Stimulated activated CD4-positive, alpha-beta T cell treated with anti-CD3 and anti-CD28 coated beads, Interleukin-1b, Interleukin-23, amount 100 ng/mL, for 4 hours (primary cell): Measurements from ENCODE around the gene ROR1.
"Not testable (repeated sequence)": the region's sequence is repeated elsewhere in the genome, so short reads cannot be mapped to it uniquely, and the experiment has no call there.

Experiments used
- DNase-seq, 2 donors: peaks; one replicate each; pipeline ENCODE4 v3.0.0-alpha.2; 2020; ENCODE audit warnings: low read depth in 2 of 2

Gene ROR1

DNA sequence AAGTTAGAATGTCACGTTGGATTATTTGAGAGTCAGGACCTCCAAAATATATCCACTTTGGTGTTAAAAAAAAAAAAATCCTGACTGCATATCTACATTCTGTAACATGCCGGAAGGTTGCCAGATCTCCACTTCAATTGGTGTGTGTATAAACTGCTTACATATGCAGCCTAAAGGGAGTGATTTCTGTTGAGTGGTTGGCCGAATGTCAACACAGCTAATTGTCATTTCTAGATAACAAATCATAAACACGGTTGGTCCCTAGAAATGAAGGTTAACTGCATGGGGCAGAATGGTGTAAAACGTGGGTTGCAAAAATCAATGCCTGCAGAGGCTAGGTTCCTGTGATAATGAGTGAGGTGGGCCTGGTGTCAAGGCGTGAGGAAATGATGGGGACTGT is 15.0 kb upstream of the ROR1 start:
- DNase-seq, result no peak

GRCh38 chr1:63759778-63760177 is 14.0 kb upstream of the ROR1 start:
- no peak for DNase-seq

- DNase-seq, result no peak
Measured at GRCh38 chr1:63770381-63770780, 3.4 kb upstream of the ROR1 start.

DNA sequence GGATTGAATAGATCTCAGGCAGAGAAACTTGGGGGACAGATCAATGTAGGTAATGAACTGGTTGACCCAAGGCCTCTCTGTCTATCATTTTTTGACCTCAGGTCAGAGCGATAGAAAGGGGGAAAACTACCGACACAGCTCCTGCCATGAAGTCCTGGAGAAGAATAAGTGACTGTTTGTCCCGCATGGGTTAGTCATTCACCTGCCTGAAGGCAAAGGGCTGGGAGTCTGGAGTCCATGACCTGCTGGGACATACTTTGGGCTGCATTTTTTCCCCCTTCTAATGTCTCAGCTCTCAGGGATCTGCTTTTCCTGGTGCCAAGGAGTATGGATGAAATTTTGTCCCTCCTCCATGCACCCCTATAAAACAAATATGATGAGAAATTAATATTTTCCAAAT is 1.6 kb upstream of the ROR1 start:
- DNase-seq, result no peak

DNA sequence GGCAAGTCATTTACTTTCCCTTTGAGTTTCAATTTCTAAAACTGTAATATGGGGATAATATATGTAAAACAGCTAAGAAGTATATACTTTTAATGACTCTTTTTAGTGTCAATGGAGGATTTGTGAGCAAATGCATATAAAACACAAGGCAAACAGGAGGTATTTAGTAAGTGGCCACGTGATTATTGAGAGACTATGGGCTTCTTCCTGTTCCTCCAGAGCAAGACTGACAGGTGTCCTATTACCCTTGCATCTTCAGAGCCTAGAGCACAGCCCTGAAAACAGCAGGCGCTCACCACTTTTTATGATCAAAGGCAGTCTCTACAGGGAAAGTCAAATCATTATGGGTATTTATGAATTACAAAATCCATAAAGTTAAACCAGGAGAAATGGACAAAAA is 941 bp upstream of the ROR1 start:
- DNase-seq, result no peak

- no peak for DNase-seq
Measured at GRCh38 chr1:63773496-63773814, 362 bp upstream of the ROR1 start.

- DNase-seq, result peak in 1 of 2 donors; percentile 2
Measured at GRCh38 chr1:63774617-63775417, 1.0 kb downstream of the ROR1 start.

- no peak for DNase-seq
Measured at GRCh38 chr1:63775418-63776127, 1.8 kb downstream of the ROR1 start.

DNA sequence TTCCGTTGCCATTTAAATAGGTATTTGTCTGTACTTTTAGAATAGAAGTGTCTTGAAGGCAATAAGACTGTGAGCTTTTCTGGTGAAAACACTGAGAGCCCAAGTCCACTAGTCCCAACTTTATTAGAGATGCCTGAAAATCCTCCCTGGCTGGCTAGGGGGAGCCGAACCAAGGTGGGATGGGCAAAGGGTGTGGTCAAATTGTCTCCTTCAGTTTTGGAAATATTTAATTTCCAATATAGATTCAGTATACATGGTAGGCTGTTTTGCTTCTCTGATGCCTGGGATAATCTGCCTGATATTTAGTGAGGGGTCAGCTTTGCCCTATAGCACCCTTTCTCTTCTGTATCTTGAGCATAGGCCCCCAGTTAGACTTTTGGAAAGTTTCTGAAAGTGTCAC is 3.5 kb downstream of the ROR1 start:
- DNase-seq, result no peak

GRCh38 chr1:63777965-63778880 is 4.4 kb downstream of the ROR1 start:
- no peak for DNase-seq

GRCh38 chr1:63779338-63780211 is 5.8 kb downstream of the ROR1 start:
- no peak for DNase-seq

DNA sequence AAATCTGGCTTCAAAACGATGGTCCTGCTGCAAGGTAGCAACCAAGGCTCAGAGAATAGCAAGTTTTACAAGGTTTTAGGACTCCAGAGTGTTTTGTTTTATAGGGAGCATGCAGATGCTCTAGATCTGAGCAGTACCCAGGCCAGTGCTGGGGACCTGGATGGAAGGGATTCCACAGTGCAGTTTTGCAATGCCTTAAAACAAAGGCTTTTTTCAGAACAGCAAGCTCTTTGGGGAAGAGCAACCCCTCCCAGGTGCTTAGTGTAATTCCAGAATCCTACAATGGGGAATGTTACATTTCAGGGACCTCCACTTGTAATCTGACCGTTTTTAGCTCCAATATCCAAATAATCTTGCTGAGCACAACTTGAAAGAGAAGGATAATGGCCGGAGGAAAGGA is 6.7 kb downstream of the ROR1 start:
- no peak for DNase-seq

- DNase-seq, result no peak
Measured at GRCh38 chr1:63782982-63783381, 9.2 kb downstream of the ROR1 start.

DNA sequence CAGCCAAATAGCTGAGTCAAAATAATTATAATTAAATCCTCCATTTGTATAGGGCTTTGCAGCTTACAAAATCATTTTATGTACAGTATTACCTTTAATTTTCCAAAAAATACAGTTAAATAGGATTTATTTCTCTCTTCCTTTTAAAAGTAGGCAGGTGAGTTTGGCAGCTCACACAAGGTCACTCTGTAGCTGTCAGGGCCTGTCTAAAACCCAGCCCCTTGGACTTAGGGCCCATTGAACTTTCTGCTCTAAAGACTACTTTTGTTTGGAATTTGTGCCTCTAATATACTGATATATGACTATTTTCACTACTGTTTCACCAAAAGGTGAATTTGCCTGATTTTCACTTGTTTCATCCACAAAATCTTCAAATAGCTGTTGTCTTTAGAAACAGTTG is 10.3 kb downstream of the ROR1 start:
- DNase-seq, result no peak

DNA sequence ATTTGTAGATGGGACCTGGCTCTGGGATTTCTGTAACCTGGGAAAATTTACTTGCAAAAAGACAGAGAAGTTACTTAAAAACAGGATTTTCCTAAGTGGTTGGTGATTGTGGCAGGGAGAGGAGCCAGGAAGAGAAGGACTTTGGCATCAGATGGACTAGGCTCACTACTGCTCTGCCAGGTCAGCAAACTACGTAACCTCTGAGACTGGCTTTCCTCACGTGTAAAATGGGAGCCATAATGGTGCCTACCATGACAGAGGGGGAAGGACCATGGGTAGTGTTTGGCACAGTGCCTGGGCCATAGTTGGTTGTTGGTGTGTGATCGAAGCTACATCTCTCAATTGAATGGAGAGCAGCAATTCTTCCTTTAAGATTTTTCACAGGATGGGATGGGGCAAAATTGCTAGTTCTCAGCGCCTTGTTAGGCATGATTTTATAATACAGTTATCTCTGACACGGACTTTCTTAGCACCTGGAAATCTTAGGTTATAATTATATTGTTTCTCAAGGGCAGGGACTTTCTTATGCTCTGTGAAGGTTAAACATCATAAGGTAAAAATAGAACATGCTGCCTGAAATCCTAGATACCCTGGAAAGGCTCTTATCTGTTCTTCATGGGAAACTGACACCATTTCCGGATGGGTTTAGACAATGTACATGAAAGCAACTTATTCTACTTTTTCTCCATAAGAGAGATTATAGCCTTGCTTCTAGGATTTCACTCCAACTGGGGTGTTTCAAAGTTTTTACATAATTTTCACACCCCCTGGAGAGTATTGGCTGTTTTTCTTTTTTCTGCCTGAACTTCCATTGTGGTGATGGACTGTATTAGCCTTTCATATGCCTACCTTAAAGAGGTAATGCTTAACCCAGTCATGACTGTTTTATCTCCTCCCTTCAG is 10.9 kb downstream of the ROR1 start:
- no peak for DNase-seq

DNA sequence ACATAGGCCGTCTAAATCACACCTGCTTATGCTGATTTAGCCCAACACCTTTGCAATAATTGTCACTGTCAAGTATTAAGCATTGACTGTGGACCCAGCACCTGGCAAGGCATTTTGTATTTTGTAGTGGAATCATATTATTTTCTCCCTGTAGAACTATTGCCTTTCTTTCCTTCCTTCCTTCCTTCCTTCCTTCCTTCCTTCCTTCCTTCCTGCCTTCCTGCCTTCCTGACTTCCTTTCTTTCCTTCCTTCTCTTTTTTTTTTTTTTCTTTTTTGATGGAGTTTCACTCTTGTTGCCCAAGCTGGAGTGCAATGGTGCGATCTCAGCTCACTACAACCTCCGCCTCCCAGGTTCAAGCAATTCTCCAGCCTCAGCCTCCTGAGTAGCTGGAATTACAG is 13.5 kb downstream of the ROR1 start:
- DNase-seq, result not testable (repeated sequence)

DNA sequence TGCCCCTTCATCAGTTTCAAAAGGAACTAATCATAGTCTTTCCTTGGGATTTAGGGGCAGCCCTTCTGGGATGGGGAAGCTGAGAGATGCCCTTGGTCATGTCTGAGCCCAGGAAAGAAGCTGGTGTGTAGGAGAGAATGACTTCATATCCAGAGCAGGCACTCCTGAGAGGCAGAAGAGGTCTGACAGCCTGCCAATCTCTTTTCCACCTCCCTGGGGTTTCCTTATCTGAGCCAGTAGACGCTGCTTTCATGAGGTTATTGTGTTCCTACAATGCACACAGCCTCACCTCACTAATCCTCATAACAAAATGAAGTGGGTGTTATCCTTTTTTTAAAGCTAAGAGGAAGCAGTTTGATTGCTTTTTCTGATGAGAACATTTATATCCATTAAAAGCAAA is 14.1 kb downstream of the ROR1 start:
- DNase-seq, result no peak

GRCh38 chr1:63789856-63790605 is 16.2 kb downstream of the ROR1 start:
- DNase-seq, result no peak

- DNase-seq, result no peak
Measured at GRCh38 chr1:63790989-63791388, 17.2 kb downstream of the ROR1 start.

GRCh38 chr1:63792152-63792551 is 18.3 kb downstream of the ROR1 start:
- no peak for DNase-seq
